GF-D8 (cell line): ENCODE data around the gene CCT7.
"Not testable (repeated sequence)": the region's sequence is repeated elsewhere in the genome, so short reads cannot be mapped to it uniquely, and the experiment has no call there.

Experiments
- DNase-seq: peaks from one replicate; lab custom pipeline; 2025; lab: John Stamatoyannopoulos, UW

Gene CCT7

DNA sequence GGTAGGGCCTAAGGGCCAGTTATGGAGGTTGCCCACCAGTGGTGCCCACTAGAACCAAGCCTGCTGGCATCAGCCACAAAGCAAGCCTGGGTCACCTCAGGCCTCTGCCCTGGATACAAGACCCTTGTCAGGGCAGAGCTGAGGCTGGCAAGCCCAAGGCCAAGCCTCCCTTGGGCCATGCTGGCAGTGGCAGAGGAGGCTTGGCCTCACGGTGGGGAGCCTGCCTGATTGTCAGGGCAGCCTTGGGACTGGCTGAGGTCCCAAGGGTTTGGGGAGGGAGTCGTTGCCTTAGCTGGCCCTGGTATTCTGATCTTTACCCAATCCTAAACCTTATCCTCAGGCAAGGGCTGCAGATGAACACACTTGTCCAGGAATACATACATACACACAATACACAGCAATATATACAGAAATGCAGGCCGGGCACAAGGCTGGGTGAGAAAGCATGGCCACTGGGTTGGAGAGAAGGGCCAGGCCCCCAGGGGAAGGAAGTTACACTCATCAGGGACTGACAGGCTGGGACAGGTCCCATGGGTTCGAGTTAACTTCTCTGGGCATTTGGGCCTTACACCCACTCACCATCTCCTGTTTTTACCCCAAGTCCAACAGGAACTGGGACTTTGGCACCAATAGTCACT lies 21.0 kb downstream of the CCT7 start:
- no peak for DNase-seq

- no peak for DNase-seq
Observed at GRCh38 chr2:73255907-73256617, 22.0 kb downstream of the CCT7 start.

DNA sequence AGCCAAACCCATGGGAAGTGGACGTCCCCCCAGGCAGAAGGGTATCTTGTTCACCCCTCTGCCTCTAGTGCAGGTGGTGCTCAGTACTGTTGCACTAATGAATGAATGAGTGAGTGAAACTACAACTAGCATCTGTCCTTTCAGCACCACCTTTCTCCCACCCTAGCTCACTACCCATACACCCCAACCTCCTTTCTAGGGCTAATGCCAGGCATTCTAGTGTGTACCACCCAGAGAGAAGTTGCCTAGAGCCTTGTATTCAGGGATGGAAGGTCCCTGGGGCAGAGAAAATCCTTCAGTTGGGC lies 22.5 kb downstream of the CCT7 start:
- no peak for DNase-seq

- DNase-seq, result no peak
Observed at GRCh38 chr2:73257021-73257420, 22.9 kb downstream of the CCT7 start.

DNA sequence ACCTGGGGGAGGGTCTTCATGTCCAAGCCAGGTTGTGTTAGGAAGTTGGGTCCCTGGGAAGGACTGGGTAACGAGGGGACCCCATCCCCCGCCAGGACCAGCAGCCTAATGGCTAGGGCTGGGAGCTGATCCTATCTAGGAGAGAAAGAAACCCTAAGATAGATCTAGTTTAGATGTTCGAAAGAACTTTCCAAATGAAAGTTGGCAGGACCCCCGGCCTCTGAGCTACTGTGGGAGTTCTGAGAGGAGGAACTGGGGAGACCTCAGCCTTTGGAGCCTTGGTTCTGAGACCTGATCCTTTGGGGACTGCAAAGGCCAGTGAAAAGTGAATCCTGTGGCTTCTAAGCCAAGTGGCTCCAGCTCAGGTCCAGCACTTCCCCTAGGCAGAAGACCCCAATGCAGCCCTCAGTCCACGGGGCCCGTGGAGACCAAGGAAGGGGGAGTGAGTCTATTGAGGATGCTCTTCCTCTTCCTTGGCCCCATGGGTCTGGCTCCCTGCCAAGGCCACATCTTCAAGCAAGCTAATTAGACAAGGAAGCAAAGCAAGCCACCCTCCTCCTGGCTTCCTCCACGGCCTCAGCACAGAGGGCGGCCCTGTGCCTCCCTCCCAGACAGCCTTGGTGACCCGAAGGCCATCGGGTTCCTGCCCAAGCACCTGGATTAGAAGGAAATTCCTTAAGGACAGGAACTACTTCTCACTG lies 23.5 kb downstream of the CCT7 start:
- DNase-seq, result peak; percentile 25

- DNase-seq, result no peak
Observed at GRCh38 chr2:73258186-73258912, 24.2 kb downstream of the CCT7 start.

- DNase-seq, result no peak
Observed at GRCh38 chr2:73258913-73259215, 24.8 kb downstream of the CCT7 start.

DNA sequence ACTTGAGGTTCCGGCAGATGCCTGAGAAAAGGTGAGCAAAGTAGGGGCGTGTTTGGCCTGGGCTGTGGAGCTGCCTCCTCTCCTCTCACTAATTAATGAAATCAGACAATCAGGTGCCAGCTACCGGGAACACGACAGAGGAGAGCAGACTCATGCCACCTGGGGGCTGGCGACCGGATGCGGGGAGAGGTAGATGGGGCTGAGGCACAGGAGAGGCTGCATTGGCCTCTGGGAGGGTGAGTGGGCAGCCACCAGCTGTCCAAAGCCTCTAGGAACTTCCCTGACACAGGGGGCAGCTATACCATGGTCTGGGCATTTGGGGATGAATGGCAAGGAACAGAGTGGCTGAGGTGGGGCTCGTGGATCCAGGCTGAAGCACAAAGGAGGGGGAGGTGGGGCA lies 25.2 kb downstream of the CCT7 start:
- DNase-seq, result no peak

- no peak for DNase-seq
Observed at GRCh38 chr2:73259704-73260337, 25.7 kb downstream of the CCT7 start.

DNA sequence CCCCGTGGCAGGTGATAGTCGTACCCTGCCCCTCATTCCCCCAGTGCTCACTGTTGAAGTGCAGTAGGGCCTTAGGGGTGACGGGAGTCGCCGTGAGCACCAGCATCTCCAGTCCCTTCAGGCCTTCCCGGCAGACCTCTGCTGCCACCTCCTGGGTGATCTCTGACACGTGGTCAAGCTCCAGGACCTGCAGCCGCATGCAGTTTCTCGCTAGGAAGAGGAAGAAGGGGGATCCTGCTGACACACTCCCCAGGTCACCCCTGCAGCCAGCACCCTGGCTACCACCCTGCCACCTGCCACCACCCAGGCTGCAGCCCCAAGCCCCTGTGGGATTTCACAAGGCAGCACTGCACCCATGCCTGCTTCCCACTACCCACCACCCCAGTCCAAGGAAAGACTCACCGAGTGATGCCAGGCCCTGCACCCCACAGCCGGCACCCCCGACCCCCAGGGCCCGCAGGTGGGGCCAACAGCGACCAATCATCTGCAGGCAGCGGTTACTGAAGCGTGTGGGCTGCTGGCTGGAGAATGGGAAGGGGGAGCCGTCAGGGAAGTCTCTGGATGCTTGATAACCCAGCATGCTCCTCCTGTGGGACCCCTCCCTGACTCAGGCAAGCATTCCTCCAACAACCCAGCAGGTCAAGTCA lies 26.4 kb downstream of the CCT7 start:
- DNase-seq, result no peak

DNA sequence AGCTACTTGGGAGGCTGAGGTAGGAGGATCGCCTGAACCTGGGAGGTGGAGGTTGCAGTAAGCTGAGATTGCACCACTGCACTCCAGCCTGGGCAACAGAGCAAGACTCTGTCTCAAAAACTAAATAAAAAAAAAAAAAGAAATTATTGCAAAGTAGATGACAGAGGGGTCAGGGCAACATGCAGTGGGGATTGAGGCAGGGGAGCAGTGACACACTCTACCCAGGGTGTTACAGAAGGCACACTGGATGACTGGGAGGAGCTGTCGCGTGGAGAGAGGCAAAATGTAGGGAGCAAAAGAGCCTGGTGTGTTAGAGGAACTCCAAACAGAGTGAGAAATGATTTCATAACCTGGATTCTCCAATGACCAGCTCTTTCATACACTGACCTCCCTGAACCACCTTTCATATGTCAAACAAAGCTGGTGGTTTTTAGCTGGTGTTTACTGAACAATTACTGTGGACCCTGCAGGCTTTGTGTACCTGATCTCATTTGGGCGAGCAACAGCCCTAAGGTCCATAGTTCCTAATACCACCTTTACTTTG lies 28.1 kb downstream of the CCT7 start:
- DNase-seq, result no peak

DNA sequence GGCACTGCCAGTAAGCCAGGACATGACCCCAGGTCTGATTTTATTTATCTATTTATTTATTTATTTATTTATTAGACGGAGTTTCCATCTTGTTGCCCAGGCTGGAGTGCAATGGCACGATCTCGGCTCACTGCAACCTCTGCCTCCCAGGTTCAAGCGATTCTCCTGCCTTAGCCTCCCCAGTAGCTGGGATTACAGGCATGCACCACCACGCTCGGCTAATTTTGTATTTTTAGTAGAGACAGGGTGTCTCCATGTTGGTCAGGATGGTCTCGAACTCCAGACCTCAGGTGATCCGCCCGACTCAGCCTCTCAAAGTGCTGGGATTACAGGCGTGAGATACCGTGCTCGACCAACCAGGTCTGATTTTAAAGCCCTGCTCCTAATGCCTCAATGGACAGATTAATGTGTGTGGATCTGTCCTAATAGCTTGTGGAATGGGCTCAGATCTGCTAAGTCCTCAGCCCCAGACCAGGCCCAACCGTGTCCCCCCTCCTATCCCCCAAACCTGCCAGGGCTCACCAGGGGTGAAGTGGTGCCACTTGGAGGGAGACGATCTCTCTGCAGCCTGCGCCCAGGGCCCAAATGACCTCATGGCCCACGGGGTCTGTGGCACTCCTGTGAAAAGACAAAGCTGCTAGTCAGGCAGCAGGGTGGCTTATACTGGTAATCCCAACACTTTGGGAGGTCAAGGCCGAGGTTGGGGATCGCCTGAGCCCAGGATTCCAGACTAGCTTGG lies 28.8 kb downstream of the CCT7 start:
- DNase-seq, result not testable (repeated sequence)

- DNase-seq, result no peak
Observed at GRCh38 chr2:73263540-73264331, 29.6 kb downstream of the CCT7 start.

- DNase-seq, result no peak
Observed at GRCh38 chr2:73264332-73264606, 30.2 kb downstream of the CCT7 start.

GRCh38 chr2:73264783-73265182 lies 30.7 kb downstream of the CCT7 start:
- DNase-seq, result no peak

GRCh38 chr2:73265298-73266060 lies 31.4 kb downstream of the CCT7 start:
- DNase-seq, result no peak

DNA sequence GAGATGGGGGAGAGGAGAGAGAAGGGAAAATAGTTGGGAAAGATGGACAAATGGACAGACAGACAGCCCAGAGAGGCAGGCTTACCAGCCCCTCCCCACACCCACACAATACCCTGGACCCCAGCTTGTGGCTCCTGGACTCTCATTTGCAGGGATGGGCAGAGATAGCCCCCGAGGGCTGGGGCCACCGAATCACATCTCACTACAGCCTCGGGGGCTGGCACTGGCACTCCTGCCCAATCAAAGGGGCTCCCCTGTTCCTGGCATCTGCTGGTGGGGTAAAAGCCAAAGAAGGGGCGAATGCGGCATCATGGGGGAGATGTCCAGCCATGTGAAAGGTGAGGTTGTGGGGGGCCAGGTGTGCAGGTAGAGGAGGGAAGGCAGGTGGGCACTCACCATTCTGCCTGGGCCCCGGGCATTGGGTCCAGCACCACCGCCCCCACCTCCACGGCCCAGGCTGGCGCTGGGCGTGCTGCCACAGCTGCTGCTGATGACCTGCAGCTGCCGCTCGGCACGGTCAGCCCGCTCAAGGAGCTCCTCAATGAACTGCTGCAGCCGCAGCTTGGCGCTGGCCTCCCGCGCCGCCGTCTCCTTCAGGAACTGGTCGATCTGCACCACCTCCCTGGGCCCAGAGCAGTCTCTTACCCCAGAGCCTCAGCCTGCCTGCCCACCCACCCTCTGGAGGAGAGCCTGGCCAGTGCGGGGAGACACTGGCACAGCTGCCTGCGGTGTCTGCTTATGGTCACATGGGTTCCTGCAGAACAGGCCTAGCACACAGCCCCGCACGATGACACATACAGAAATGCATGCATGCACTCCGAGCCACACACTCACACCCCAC lies 32.2 kb downstream of the CCT7 start:
- DNase-seq, result no peak

- no peak for DNase-seq
Observed at GRCh38 chr2:73267008-73267407, 32.9 kb downstream of the CCT7 start.

DNA sequence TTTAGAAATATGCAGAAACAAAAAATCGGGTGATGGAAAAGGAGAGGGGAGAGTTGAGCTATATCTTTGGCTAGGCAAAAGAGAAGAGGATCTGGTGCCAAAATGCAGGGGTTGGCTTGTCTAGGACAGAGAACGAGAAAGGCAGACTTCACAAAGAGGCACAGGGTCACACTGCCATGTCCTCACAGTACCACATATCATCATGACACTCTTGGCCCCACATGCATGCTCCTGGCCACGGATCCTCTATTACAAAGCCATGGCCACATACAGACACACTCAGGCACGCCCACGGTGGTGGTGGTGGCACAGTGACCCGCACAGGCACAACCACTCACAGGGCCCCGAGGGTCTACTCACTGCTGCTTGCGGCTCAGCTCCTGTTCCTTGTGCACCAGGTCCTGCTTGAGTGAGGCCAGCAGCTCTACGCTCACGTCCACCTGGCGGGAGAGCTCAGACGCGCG lies 34.3 kb downstream of the CCT7 start:
- DNase-seq, result no peak
